GM21360 (cell line): ENCODE results near the gene FBXL7.

Experiments
- ATAC-seq: cut with Tn5 transposase; IDR thresholded peaks from one replicate; pipeline ENCODE4 v1.9.1; 2021; ENCODE audit warnings: mild to moderate bottlenecking, moderate library complexity; ENCODE audit not compliant: unreplicated experiment

Gene FBXL7

DNA sequence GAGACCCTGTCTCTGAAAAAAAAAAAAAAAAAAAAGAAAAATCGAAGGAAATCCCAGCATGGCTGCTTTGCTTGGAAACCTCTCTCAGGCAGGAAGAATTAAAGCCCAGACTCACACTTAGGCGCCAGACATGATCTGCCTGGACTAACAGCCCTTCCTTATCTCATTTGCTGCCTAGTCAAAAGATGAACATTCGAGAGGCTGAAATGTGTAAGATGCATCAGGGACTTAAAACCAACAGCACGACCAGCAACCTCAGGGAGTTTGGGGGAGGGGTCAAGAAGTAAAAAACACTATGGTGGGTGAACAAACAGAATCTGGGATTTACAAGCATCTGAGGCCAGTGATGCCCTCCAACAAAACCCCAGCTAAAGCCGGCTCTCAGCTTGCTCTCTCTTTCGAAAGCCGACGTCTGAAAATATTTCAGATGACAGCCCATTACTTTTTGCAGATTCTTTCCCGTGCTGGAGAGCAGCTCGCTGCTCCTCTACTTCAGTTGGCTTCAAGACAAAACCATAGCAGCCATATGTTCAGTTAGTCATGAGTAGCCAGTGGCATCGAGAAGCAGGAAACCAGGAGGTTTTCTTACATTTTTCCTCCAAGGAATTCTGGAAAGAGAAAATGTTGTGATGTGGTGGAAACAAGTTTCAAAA is 429.8 kb downstream of the FBXL7 start:
- ATAC-seq = no peak

DNA sequence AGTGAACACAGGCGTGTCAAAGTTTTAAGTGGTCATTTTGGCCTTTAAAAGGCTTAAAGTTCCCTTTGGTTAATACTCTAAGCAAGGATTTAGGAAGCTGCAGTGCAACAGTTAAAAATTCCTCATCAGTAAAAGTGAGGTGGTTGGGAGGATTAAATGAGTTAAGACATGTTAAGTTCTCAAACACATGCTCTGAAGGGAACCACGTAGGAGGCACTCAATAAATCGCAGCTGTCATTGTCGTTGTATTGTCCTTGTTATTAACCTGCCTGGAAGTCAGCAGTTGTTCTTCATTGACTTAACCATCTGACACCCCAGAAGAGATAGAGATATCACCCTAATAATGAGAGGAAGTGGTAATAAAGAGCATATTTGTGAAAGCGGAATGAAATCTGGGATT is 432.1 kb downstream of the FBXL7 start:
- no peak for ATAC-seq

DNA sequence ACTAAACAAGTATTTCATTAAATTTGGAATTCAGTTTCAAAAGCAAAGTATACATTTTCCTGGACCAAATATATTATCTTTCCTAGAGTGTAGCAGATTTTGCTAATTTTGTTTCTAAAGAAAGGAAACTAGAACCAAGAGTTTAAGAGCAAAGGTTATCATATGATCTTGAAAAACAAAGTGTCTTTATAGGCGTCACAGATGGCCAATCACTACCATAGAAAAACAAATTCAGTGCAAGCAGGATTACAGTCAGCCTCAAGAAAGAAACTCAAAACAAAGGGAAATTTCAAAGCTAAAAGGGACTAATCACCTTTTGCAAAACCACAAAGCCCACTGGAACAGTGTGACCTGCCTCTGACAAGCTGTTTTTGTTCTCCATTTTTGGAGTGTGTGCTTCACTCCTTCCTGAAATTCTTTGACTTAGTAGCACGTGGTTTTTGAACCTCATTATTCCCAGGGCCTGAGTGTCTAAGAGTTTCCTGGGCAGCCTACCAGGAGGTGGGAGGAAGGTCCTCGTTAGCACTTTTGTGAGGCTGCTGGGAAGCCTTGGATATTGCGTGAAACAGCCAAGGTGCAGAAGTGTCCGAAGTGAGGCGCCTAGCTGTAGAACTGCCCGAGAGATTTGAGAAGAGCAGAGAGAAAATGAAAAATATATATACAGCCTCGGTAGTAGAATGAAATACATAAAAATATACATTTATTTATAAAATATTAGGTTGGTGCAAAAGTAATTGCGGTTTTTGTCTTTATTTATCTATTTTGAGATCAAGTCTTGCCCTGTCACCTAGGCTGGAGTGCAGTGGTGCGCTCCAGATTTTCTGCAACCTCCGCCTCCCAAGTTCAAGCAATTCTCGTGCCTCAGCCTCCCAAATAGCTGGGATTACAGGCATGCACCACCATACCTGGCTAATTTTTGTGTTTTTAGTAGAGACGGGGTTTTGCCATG is 433.6 kb downstream of the FBXL7 start:
- ATAC-seq = no peak

DNA sequence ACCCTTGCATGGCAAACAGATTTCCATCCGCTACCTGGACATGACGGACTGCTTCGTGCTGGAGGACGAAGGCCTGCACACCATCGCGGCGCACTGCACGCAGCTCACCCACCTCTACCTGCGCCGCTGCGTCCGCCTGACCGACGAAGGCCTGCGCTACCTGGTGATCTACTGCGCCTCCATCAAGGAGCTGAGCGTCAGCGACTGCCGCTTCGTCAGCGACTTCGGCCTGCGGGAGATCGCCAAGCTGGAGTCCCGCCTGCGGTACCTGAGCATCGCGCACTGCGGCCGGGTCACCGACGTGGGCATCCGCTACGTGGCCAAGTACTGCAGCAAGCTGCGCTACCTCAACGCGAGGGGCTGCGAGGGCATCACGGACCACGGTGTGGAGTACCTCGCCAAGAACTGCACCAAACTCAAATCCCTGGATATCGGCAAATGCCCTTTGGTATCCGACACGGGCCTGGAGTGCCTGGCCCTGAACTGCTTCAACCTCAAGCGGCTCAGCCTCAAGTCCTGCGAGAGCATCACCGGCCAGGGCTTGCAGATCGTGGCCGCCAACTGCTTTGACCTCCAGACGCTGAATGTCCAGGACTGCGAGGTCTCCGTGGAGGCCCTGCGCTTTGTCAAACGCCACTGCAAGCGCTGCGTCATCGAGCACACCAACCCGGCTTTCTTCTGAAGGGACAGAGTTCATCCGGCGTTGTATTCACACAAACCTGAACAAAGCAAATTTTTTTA is 436.7 kb downstream of the FBXL7 start:
- no peak for ATAC-seq

DNA sequence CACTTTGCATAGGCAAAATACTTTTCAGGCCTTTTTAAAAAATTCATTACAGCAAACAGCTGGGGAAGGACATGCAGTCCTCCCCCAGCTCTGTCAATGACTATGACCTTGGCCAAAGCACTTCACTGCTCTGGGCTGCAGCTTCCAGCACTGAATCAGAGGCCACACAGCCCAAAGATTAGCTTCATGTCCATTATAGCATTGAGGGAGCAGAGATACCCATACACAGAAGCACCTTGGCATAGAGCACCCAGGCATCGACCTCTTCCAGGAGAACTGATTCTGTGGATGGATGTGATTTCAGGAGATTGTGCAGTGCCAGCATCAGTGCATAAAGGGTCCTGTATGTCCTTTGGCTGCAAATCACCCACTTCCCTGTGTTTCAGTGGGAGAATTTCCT is 437.7 kb downstream of the FBXL7 start:
- ATAC-seq = no peak

DNA sequence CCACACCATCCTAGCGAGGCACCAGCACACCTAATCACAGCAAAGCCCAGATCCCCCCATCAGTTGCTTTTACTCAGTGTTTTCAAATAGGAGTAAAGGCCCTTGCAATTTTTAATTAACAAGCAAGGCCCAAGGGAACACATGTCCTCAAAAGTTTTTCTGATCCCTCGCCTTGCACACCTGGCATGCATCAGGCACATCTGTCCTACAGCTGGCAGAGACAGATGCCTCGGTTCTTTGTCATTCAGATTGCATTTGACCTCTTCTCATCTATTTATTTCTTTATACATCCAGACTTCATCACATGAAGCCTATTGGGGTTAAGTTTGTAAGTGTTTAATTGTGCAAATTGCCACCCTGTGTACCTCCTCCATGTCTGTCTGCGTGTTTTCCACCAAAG is 438.2 kb downstream of the FBXL7 start:
- ATAC-seq = no peak

DNA sequence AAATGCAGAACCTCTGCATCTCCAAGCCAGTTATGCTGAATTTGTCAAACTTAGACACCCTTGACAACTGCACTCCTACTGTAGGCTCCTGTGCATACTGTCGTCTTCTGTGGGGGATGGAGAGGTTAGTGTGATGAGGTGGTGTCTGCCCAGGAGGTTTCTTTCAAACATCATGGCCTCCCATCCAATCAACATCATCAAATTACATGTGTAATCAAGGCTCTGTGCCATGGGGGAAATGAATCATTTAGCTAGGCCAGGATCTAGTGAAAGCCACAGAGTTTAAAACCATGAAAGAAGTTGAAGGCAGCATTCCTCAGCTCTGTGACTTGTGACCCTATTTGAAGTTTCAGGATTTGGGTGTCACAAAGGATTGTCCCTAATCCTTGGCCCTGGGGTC is 439.0 kb downstream of the FBXL7 start:
- no peak for ATAC-seq

DNA sequence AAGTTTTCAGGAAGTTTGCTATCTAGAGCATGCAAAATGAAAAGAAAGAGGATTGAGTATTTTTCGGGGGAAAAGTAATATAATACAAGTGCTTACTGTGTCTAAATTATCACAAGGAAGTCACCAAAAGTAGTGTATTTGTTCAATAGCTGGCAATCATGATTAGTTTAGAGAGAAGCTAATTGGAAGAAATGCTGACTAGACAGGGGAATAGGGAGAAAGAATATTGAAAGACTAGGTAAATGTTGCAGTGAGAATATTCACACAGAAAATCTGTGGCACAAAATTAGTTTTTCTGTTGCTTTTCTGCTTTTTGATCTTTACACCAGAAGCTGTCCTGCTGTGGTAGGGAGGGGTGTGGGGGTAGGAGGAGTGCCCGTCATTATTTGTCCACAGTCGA is 440.9 kb downstream of the FBXL7 start:
- no peak for ATAC-seq

DNA sequence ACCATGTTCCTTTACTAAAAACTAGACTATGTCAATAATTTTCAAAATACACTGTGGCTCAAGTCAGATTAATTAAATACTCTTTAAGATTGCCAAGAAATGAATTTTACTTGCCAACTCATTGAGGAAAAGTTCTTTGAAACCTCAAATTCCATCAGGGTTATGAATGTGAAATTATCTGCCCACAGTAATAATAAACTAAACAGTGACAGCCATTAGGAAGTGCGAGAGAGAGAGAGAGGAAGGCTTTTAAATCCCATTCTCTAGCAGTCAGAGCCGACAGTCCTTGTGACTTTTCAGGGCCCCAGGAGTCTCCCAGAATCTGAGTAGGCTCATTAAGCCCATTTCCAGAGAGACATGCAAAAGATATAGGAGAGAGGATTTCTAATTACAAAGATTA is 443.5 kb downstream of the FBXL7 start:
- no peak for ATAC-seq

DNA sequence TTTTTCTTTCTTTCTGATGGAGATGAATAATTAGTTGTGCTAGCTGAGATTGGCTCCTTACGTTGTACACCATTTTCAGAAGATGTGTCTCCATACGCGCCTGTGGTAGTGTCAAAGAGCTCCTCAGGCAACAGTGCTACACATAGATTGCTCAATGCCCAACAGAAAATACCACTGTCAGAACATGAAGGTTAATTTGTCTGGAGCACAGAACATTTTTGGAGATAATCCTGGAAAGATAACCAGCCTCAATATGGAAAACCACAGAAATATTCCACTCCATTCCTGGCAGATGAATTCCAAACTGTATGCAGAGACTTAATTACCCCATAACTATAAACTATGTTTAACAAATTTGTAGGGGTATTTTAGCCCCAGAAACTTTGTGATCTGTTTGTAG is 446.0 kb downstream of the FBXL7 start:
- no peak for ATAC-seq

DNA sequence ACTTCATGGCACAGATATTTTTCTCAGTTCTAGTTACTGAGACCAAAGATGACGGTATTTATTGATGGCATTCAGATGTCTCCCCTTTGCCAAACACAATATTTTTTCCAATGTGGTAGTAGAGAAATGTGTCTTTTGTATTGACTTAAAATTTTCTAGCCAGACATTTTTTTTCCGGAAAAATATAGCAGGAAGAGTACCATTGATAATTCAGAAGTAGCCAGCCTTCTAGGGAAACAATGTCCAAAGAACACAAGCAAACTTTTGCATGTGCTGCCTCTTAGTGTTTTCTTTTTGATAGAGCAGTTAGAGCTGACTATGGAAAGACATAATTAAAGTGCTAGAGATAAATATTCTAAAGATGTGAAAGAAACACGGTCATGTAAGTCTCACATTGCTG is 448.2 kb downstream of the FBXL7 start:
- ATAC-seq = no peak

DNA sequence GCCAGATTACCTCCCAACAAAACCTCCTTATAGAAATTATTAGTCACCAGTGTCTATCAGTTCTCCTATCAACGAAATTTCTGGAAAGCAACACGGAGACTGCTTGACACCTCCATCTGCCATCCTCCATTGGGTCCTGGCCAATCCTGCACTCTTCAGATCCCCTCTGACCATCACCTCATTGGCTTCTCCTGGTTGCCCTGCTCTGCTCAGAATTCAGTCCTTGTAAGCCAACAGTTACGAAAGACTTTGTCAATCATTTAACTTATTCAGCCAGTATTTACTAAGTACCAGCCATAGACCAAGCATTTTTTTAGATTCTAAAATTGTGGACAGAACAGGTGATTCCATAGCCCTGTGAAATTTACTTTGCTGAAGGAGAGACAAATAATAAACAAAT is 451.1 kb downstream of the FBXL7 start:
- ATAC-seq = no peak

DNA sequence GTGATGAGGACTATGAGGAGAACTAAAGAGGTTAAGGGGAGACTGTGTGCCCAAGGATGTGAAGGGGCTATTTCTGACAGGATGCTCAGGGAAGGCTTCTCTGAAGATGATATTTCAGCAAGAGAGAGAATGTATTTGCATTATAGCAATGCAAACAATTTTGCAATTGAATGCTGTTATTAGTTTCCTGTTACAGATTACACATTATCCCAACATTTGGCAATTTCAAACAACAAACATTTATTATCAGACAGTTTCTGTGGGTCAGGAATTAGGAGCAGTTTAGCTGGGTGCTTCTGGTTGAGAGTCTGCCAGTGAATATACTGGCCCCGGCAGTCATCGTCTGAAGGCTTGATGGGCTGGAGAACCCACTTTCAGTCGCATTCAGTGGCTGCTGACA is 451.6 kb downstream of the FBXL7 start:
- no peak for ATAC-seq

DNA sequence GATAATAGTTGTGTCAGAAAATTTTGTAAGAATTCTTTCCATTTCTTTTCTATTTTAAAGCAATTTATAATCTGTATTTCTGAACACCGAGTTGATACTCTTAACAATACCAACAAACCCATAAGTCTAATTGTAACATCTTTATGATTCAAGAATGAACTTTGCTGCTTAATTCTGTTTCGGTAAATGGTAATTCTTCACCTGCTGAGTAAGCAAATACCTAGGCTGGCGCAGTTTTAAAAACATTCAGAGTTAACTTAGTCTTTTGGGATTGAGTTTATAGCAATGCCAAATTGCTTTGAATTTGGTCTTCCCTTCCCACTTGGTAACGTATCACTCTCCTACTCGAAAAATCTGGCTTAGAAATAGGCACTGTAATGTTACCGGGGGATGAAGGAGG is 456.6 kb downstream of the FBXL7 start:
- no peak for ATAC-seq

DNA sequence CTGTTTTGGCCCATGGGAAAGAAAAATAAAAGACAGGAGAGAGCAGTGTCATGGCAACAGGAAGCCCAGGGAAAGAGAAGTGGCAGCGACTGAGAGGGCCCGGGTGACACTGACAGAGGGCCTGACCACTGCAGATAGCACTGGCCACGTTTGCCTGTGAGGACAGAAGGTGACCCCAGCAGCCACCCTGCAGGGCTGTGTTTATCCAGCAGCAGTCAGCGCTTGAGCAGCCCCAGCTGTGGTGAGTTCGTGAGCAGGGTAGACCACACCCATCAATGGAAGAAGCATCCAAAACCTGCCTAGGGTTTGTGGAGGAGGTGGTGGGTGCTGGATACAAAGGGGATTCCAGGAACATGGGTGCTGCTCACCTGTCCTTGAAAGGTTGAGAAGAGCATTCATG is 457.1 kb downstream of the FBXL7 start:
- no peak for ATAC-seq

DNA sequence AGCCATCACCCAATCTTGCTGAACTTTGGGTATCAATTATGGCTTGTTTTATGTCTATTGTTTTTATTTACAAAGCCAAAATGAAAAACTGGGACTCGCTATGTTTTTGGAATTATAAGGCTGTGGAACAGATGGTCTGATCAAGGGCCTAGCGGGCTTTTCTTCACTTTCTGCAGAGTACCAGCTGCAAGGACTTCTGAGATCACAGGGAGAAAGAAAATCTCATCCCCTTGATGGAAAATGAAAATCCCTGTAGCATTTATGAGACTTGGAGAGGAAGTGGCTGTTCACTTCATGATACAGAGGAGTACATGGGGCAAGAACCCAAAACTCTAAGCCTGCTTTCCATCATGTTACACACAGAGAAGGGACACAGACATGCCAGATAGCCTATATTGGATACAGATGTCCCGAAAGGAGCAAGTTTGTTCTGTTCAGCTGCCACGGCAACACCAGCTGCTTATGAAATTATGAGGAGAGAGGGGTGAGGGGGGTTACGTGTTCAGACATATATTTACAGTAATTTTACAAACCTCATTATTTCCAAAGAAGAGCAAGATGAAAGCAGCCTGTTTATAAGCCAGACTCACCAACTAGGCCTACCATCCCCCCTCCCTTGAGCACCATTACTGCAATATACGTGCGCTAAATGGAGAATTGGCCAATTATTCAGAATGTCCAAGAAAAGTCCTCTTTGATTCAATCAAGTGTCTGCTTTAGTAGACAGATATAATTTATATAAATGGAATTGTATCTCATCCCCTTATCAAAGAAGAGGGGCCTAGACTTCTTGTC is 459.6 kb downstream of the FBXL7 start:
- ATAC-seq = no peak

DNA sequence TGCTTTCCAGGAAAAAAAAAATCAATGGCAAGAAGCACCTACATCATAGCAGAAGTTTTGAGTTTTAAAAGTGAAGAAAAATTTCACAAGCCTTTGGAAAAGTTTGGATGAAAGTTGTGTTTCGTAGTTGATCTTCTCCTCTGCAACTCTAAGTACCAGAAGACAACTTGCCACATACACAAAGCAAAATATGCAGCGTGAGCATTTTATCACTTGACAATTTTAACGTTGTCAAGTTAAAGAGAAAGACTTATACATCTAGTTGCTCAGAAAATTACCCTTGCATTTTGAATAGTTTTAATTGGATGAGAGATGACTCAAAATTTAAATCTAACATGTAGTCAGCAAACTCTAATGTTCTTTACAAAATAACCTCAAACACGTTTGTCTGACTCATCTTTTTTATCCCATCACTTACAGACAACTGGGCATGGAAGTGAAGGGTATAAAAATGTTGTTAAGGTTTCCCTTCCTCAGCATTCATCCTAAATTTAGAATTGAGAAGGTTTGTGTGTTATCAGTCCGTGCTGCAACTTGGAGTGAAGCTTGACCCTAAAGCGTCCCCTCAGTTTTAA is 466.2 kb downstream of the FBXL7 start:
- no peak for ATAC-seq

DNA sequence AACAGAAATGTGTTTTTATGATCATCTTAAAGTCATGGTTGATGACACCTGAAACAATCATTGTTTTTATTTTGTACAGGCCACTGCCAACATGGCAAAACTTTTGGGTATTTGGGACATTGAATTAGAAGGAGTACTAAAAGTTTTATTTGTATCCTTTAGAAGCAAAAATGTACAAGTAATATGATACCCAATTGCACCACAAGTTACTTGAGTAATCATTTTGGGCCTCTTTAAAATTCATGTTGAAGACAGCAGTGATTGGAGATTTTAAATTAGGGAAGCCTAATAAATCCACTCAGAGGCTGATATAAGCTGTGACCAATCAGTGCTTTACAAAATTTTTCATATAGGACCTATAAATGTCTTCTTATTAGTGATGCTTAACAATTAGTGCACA is 466.7 kb downstream of the FBXL7 start:
- ATAC-seq = no peak

DNA sequence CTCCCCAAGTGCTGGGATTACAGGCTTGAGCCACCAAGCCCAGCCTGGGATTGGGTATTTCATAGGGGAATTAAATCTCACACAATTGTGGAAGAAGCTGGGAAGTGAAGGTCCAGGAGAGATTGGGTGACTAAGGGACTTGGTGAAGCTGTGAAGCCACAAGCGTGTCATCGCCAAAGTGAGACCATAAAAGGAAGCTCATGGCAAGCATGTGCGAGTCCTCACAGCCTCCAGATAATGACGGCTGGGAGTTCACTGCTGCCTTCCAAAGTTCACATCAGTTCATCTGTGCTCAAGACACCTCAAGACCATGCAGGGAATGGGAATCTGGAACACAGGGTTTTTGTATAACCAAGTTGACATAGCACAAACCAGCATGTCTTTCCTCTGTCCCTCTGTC is 469.0 kb downstream of the FBXL7 start:
- no peak for ATAC-seq

DNA sequence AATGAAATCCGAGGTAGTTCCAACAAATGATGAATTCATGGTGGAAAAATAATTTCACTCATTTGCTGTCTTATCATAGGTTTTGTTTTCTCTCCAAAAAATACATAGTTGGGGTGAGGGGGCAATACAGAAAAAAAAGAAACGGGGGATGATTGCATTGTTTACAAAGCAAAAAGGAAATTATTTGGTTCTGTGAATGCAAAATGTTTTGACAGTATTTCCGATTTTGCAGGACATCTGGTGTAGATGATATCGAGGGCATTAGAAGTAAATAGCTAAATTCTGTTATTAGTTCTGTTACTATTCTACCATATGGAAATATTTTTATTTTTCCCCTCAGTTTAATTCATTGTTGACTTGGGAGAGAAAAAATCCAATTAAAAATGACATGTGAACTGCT is 477.9 kb downstream of the FBXL7 start:
- no peak for ATAC-seq

DNA sequence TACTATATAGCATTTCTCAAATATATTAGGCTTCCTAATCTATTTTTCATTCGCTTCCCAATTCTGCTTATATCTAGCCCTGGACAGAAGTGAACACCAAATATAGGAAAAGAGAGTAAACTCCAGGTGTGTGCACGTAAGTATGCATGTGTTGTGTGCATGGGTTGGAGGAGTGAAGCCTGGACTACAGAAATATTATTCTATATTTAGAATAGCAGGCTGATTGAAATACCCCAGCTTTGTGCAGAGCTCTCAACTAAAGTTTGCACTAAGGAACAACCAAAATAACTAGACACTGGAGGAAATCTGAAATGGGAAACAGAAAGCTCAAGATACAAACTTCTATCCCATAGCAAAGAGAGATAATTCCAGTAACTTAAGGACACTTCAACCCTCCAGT is 480.9 kb downstream of the FBXL7 start:
- no peak for ATAC-seq
